ENCODE data around the gene FAM170B. TPM values are rescaled to one million over a fixed set of nuclear protein-coding genes. Genes with fewer than 3 reads are reported as not detected.

The FAM170B gene
- total RNA-seq, 4 donors from 2014 or later: not detected

- TF ChIP-seq CTCF (IDR thresholded peaks at IDR 0.05; ENCODE audit: low read depth): no peak
Measured at GRCh38 chr10:49119746-49120145, 14.1 kb downstream of the FAM170B start.

GRCh38 chr10:49118430-49119074 lies 15.3 kb downstream of the FAM170B start:
- TF ChIP-seq CTCF (IDR thresholded peaks at IDR 0.05; ENCODE audit: low read depth): no peak

GRCh38 chr10:49117376-49118070 lies 16.3 kb downstream of the FAM170B start:
- no peak for TF ChIP-seq CTCF (IDR thresholded peaks at IDR 0.05; ENCODE audit: low read depth)

- TF ChIP-seq CTCF (IDR thresholded peaks at IDR 0.05; ENCODE audit: low read depth): no peak
Measured at GRCh38 chr10:49116509-49117375, 17.1 kb downstream of the FAM170B start.

GRCh38 chr10:49115796-49116508 lies 17.9 kb downstream of the FAM170B start:
- TF ChIP-seq CTCF (IDR thresholded peaks at IDR 0.05; ENCODE audit: low read depth): no peak

- no peak for TF ChIP-seq CTCF (IDR thresholded peaks at IDR 0.05; ENCODE audit: low read depth)
Measured at GRCh38 chr10:49115015-49115795, 18.6 kb downstream of the FAM170B start, which contains the start of gene VSTM4. Gene VSTM4, minus strand, starts transcription at chr10:49115522. Its CDS starts 37 bp downstream, at chr10:49115485.
